Measurements from ENCODE around the gene FCSK. TPM values are rescaled to one million over a fixed set of nuclear protein-coding genes. Genes with fewer than 3 reads are reported as not detected.

The FCSK gene
- total RNA-seq, 1 donor from 2014 or later, result 26.0 TPM

DNA sequence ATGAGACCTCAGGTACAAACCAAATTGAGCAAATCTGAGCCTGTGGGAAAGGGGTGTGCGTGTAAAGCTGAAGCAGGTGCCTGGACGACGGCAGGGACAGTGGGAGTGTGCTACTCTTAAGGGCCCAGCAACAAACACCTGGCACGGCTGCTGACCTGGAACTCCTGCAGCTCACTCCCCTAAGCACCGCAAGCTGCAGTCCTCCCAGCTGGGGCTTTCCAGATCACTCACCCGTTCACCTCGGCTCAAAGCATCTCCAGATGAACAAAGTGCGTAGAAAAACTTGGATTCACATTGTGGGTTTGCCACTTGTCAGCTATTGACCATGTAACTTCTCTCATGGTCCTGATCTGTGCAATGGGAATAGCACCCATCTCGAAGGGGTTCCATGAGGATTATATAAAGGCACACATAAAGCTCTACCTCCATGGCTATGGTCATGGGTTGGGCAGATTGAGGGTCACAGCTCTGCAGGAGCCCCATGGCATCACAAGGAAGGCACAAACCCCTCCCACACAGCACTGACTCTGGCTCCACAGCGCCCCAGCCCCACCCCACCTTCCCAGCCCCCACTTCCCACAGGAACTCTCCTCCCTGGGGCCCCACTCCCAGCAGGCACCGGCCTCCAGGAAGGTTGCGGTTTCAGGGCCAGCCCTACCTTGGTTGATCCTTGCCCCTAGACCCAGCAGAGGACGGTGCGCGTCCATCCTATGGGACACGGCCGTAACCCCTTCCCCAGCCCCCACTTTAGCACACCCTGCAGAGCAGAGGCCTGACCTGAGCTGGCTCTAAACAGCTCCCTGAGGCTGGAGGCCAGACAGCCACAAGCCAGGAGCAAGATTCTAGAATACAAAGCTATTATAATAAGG, 37.4 kb upstream of the FCSK start:
- no peaks in the 10 kb centered on the region for H3K27me3 ChIP-seq
- TF ChIP-seq, protein P1, sequence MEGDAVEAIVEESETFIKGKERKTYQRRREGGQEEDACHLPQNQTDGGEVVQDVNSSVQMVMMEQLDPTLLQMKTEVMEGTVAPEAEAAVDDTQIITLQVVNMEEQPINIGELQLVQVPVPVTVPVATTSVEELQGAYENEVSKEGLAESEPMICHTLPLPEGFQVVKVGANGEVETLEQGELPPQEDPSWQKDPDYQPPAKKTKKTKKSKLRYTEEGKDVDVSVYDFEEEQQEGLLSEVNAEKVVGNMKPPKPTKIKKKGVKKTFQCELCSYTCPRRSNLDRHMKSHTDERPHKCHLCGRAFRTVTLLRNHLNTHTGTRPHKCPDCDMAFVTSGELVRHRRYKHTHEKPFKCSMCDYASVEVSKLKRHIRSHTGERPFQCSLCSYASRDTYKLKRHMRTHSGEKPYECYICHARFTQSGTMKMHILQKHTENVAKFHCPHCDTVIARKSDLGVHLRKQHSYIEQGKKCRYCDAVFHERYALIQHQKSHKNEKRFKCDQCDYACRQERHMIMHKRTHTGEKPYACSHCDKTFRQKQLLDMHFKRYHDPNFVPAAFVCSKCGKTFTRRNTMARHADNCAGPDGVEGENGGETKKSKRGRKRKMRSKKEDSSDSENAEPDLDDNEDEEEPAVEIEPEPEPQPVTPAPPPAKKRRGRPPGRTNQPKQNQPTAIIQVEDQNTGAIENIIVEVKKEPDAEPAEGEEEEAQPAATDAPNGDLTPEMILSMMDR (IDR thresholded peaks at IDR 0.05), result no peak
- ATAC-seq (no peak), DNase-seq (no peak)
- H3K4me1 ChIP-seq, result peaks cover 11% of the 10 kb centered on the region
- intact Hi-C loops (cut with DNase I), result no loop called here
- peaks cover 4% of the 10 kb centered on the region for H3K36me3 ChIP-seq
- H3K27ac ChIP-seq, result no peak overlapping the region
- H3K9me3 ChIP-seq, result no peaks in the 10 kb centered on the region
- H3K4me3 ChIP-seq, result no peak overlapping the region

GRCh38 chr16:70417661-70418060, 36.7 kb upstream of the FCSK start:
- no peaks in the 10 kb centered on the region for H3K9me3 ChIP-seq
- intact Hi-C loops (cut with DNase I), result no loop called here
- no peaks in the 10 kb centered on the region for H3K36me3 ChIP-seq
- DNase-seq, result no peak
- TF ChIP-seq, protein P1 (IDR thresholded peaks at IDR 0.05), result no peak
- H3K4me3 ChIP-seq, result no peak overlapping the region
- ATAC-seq, result no peak
- H3K27ac ChIP-seq, result no peak overlapping the region
- peaks cover 11% of the 10 kb centered on the region for H3K4me1 ChIP-seq
- H3K27me3 ChIP-seq, result no peaks in the 10 kb centered on the region

DNA sequence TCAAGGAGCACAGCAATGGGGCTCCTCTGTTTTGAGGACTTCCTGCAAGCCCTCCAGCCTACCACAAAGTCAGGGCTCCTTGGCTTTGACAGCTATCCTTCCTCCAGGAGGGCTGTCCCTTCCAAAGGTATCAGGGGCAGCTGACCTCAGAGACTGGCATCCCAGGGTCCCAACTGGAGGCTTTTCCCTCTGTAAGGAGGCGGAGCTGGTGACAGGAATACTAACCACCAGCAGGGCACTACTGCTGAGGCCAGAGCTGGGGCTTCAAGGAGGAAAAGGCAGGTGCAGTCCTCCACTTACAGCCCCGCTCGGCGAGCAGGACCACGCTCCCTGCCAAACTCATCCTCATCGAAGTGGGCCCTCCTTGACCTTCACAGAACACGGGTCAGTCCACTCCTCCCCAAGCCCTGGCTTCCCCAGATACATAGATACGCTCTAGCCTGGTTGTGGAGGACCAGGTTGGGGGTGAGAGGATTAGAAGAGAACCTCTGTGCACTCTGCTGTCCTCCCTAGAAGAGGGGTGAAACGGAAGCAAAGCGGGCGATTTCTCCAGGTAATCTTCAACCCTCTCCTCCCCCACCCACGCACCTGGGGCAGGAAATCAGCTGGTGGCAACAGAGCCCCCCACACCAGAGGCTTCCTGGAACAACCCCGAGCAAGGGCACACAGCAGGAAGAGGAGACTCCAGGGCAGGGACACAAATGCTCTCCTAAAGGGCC, 36.0 kb upstream of the FCSK start:
- Histone ChIP-seq H3K4me3 (no peak overlapping the region), H3K27ac (peak overlapping the region; percentile 11), H3K27me3 (no peaks in the 10 kb centered on the region), H3K9me3 (no peaks in the 10 kb centered on the region), H3K36me3 (no peaks in the 10 kb centered on the region), H3K4me1 (peaks cover 15% of the 10 kb centered on the region)
- intact Hi-C loops (cut with DNase I), result no loop called here
- ATAC-seq (no peak), DNase-seq (no peak)
- TF ChIP-seq, protein P1 (IDR thresholded peaks at IDR 0.05), result no peak

GRCh38 chr16:70418993-70419318, 35.4 kb upstream of the FCSK start:
- intact Hi-C loops (cut with DNase I), result no loop called here
- no peaks in the 10 kb centered on the region for H3K36me3 ChIP-seq
- TF ChIP-seq, protein P1 (IDR thresholded peaks at IDR 0.05), result no peak
- no peak overlapping the region for H3K4me3 ChIP-seq
- no peaks in the 10 kb centered on the region for H3K27me3 ChIP-seq
- peaks cover 17% of the 10 kb centered on the region for H3K4me1 ChIP-seq
- no peak overlapping the region for H3K27ac ChIP-seq
- no peak for ATAC-seq
- no peak for DNase-seq
- no peaks in the 10 kb centered on the region for H3K9me3 ChIP-seq

DNA sequence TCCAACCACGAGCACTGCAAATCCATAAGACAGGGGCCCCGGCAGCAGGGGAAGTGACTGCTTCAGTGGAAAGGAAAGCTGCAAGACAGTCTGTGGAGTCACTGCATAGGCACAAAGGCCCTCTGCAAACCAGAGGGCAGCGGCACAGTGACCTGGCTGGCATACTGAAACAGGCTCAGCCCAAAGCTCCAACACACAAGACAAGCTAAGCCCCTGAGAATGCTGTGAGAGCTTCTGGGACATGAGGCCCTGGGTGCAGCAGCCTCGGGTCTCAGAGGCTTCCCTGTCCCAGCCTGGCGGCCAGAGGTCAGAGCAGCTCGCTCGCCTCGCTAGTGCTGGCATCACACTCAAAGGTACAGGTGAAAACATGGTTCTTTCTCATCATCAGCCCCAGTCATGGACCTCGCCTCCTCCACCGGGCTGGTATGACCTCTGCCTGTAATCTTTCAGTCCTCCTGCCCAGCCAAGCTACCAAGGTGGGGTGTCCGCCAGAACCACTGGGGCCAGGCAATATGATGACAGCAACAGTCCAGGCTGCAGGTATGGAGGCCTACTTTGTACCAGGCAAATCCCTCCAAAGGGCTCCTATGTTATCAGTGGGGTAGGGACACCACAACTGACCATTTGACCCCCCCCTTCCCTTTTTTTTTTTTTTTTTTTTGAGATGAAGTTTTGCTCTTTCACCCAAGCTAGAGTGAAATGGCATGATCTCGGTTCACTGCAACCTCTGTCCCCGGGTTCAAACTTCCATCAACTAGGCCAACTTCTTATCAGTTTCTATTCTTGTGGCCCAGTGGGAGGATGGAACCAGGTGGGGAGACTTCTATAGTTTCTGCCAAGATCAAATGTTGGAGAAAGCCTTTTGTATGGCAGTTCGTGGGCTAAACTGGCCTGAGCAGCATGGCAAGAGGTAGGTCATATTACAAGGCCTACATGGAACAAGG, 34.7 kb upstream of the FCSK start:
- intact Hi-C loops (cut with DNase I), result no loop called here

More for the DNA sequence above, 34.7 kb upstream of the FCSK start:
- Histone ChIP-seq H3K4me1 (peaks cover 18% of the 10 kb centered on the region), H3K4me3 (no peak overlapping the region), H3K27me3 (no peaks in the 10 kb centered on the region), H3K27ac (no peak overlapping the region), H3K9me3 (no peaks in the 10 kb centered on the region), H3K36me3 (no peaks in the 10 kb centered on the region)
- TF ChIP-seq, protein P1 (IDR thresholded peaks at IDR 0.05), result no peak
- ATAC-seq (no peak), DNase-seq (no peak)

Data from upper lobe of right lung (tissue), 1 donor.